ENCODE data around the gene GLB1L2.
"Not testable (repeated sequence)": the region's sequence is repeated elsewhere in the genome, so short reads cannot be mapped to it uniquely, and the experiment has no call there.

Gene GLB1L2

DNA sequence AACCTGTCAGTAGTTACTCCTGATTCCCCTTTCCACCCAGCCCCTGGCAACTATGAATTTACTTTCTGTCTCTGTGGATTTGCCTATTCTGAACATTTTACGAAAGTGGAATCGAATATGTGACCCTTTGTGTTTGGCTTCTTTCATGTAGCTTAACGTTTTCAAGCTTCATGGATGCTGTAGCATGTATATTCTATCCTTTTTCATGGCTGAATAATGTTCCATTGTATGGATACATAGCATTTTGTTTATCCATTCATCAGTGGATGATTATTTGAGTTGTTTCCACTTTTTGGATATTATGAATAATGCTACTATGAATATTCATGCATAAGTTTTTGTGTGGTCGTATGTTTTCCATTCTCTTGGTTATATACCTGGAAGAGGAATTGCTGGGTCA, 9.2 kb upstream of the GLB1L2 start:
- DNase-seq: no peak

DNA sequence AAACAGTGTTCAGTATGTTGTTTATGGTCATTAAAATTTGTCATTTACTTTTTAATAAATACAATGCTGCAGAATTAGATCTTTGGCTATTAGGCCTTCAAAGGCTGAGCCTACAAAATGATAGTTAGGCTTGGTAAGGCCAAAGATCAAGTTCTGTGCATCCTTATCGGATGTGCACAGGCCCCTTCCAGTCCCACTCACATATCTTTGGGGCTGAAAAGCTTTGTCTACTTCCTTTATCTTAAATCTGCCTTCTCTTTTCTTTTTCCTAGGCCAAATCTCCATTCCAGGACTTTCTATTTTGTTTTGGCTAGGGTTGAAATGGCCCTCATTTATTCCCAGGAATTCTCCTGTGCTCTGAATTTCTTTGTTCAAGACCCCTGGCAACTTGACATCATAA, 3.4 kb upstream of the GLB1L2 start:
- DNase-seq: no peak

DNA sequence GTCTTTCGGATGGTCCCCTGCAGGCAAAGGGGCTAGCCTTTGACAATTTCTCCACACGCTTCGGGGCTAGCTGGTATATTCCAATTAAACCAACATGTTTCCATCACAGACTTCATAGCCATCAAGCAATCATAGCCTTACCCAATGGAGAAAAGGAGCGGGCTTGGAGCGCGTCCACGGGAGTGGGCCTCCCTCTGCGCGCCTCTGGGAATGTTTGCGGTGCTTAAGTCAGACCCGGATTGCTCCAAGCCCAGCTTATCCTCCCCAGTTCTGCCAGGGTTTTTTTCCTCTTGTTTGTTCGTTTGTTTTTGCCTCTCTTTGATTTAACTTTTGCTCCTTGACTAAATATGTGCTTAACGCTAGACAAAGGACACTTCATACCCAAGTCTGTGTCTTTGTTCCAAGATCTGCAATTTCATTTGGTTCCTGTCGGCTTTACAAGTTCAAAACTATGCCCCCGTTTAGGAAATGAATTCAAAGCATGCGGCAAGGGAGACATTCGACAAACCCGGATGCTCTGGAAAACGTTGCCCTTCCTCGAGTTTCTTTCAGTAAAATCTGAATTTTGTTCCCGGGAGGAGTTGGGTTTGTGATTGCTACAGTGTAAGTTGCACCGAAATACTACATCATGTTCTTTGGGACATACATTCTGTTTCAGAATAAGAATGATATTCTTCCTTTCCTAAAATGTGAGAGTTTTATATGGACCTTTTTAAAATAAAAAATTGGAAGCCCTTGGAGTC, 1.0 kb upstream of the GLB1L2 start:
- no peak for DNase-seq

DNA sequence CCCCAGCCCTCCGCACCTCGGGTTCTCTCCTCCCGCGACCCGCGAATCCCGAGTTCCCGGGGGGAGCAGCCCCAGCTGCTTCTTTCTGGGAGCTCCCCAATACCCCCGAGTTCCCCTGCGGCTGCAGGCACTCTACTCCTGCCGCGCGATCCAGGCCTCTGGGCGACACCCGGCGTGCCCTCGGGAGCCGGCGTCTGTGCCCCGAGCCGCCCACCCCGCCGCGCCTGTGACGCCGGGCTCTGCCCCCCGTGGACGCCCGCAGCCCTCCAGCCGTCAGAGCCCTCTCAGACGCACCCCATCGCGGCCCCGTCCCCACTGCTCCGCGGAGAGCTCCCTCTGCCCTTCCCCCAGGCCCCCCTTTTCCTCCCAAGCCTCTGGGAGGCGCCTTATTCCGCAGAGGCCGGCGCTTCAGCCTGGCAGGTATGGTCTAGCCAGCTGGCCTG, 422 bp downstream of the GLB1L2 start:
- DNase-seq: no peak

DNA sequence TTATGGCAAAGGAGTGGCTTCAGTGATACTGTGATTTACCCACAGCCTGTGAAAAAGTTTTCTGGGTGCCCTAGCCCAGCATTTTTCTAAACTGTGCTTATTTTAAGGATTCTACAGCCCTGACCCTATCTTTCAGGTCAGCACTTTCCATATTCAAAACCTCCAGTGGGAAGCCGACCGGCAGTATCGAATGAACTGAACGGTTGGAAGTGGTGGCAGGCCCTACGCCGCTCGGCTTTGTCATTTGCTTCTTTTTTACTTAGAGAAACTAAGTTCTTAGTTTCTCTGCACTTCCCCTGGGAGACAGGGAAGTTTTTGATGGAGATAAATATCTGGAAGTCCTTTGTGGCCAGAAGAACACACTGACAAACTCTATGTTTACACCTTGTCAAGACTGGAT, 994 bp downstream of the GLB1L2 start:
- no peak for DNase-seq

DNA sequence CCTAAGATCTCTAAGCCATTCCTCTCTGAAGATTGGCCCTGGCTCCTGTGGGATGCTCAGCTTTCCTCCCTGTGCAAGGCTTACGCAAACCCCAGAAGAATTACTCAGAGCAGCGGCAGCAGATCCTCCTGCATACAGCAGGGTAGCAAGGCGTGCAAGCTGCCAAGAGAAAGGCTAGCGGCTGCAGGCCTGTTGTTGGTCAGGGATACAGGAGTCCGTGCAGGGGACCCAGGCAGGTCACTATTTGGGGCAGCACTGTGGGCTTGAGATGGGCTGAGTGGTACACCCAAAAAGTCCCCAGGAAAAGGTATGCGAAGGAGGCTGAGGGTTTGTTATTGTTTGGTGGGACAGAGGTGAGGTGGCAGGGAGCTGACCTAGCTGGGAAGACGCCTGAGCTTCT, 1.5 kb downstream of the GLB1L2 start:
- DNase-seq: no peak

DNA sequence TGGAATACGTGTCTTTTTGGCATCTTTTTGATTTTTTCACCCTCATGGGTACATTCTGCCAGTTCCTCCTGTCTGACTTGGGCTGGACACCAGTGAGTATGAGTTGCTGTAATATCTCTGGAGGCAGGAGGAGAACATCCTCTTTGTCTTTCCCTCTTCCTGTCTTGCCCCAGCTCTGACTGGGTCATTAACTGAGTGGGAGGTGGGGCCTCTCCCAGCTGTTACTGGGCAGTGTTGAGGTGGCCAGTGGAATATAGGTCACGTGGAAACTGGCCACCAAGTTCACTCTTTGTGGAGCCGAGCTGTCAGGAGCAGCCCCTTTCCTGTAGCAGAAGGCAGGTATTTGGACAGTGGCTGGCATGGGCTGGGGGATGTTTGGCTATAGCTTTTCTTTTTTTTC, 2.2 kb downstream of the GLB1L2 start:
- no peak for DNase-seq

DNA sequence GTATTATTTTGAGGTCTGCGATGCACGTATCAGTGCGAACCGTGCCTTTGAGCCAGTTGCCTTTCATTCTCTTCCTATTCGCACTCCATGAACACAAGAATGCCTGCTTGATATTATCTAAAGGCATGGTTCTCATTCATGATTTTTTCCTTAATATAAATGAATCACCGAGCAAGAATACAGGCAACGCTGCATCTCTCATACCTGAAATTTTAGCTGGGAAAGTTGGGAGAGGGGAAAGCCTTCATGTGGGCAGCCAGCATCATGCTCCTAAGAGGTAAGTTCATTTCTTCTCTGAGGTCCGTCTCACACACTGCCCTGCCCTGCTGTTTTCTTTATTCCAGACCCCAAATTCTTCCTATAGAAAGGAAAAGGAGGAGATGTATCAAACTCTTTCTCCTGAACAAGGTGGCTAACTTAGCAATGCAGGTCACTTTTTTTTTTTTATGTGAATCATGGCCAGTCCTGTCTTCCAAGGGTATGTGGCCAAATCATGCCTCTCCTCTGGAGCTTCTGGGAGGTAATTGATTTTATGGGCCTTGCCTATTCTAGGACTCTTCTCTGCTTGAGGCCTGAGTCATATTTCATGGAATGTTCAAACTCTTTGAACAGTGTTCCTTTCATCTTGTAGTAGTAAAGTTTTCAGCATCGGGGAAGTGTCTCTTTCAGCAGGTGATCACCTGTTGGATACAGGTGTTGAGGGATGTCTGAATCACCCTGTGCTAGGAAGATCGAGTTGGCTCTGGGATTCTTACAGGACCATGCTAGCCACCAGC, 3.2 kb downstream of the GLB1L2 start:
- no peak for DNase-seq

DNA sequence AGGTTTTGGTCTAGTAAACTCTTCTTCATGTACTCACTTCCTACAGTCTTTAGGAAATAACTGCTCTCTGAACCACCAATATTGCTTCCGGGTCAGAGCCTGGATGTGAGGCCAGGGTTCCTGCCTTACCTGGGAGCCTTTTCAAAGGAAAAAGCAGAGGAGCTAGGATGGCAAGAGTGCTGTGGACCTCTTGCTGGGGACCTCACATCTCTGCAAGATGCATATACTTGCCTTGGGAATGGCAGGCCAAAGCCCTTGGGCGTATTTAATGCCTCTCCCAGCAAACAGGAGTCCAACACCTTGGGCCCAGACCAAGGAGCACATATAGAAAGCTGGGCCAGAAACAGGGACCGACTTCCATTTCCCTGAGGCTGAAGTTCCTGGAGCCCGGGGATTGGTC, 5.3 kb downstream of the GLB1L2 start:
- no peak for DNase-seq

DNA sequence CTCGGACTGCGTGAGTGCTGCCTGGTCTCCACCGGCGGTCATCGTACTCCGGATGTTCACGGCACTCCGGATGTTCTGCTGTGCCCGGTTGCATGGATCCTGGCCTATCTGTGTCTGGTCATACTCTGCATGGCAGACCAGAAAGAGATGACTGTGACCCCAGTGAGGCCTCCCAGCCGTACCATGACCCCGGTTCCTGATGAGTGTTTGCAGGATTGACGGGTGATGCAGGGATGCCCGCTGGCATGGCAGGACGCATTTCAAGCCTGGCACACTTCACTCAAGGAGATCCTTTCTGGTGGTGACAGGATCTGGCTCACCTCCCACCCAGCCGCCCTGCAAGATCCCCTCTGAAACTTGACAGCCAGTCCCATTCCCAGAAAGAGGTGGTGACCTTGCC, 6.3 kb downstream of the GLB1L2 start:
- no peak for DNase-seq

DNA sequence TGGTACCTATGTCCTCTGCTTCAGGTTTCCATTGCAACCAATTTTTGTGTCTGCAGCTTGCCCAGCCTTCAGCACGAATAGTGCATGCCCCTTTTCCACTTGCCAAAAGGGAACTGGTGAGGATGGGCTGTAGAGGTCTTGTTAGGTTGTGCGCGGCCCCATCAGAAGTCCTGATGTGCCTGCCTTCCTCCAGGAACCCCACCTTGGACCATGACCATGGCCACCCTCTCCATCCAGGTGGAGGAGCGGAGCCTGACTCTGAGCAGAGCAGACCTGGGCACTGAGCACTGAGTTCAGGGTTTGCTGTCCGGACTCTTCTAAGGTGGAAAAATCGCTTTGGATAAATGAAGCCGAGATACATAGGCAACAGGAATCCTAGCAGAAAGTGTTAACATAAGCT, 6.9 kb downstream of the GLB1L2 start:
- DNase-seq: no peak

DNA sequence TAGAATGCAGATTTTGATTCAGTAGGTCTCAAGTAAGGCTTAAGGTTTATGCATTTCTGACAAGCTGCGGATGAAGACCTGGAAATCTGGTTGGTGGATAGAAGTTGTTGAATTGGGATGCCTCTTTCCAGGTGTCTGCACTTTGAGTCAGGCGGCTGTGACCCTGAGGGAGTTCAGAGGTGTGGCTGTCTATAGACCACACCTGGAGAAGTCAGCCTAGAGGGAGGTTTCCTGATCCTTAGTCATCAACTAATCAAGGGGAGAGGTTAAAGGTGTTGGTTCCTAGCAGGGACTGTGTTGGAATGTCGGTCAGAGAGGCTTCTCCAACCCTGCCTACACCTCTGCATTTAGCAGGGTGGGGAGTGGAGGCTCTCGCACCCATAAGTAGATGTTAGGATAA, 8.0 kb downstream of the GLB1L2 start:
- DNase-seq: no peak

DNA sequence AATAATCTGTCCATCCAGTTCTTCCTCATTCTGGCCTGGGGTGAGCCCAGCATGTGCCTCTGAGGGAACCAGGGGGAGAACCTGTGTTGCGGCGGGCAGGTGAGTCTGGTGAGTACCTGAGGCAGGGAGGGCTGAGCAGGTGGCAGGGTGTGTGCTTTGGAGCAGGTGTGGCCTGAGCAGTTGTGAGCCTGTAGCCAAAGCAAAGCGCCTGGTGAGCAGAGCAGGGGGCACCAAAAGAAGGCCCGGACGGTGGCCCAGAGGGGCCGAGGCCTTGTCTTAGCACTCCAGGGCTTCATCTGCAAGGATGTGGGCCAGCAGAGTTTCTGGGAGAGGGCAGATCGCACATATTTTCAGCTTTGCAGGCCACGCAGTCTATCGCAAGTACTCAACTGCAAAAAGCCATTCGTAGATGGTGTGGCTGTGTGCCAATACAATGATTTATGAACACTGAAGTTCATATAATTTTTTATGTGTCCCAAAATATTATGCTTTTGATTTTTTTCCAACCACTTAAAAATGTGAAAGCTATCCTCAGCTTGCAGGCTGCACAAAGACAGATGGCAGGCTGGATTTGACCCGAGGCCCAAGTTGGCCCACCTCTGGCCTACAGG, 8.7 kb downstream of the GLB1L2 start:
- no peak for DNase-seq

DNA sequence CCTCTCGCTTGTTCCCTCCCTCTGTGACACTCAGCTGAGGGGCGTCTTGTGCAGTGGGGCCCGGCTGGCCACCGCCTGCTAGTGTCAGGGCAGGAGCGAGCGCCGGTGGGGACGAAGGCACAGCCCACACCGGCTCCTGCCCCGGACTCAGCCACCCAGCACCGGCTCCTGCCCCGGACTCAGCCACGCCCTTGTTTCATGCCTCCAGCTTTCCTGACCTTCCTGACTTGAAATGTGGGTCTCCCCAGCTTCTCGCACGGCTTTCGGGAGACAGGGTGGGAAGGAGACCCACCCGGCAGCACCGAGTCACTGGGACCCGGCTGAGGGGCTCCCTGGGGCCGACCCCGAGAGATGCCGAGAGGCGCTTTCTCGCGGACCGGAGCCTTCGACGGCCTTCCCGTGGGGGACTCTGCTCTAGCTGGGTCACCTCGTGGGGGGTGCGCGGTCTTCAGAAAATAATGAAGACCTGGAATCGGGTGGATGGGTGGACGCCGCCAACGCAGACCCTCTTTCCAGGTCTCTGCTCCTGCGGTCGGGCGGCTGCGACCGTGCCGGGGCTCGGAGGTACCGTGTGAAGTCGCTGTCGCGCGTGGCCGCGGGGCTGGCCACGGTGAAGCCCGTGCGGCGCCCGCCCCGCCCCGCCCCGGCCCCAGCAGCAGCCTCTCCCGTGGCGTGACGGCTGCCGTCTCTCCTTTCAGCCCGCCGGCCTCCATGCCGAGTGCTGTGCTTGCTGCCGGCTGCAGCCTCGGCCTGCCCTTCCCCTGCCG, 10.2 kb downstream of the GLB1L2 start:
- DNase-seq: no peak

DNA sequence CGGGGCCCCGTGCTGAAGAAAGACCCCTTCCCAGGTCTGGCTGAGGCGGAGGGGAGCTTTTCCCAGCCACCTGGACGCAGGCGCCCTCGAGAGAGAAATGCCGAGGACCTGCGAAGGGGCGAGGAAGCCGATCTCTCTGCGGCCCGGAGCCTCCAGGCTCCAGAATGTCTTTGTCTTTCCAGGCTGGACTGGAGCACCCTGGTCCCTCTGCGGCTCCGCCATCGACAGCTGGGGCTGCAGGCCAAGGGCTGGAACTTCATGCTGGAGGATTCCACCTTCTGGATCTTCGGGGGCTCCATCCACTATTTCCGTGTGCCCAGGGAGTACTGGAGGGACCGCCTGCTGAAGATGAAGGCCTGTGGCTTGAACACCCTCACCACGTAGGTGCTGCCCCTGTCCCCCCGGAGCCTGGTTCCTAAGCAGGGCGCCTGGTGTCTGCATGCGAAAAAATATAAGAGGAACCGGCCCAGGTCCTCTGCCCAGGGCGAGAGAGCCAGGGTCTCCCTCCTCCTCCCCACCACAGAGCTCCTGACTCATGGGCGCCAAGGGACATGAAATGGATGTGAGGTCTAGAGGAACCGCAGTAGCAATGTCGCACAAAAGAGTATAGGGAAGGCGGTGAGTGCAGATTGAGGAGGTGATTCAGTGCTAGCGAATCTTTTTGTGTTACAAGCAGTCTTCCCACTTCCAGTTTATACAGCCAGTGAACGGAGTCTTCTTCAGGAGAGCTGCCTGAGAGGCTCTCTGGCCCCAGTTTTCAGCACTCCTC, 11.0 kb downstream of the GLB1L2 start:
- no peak for DNase-seq

DNA sequence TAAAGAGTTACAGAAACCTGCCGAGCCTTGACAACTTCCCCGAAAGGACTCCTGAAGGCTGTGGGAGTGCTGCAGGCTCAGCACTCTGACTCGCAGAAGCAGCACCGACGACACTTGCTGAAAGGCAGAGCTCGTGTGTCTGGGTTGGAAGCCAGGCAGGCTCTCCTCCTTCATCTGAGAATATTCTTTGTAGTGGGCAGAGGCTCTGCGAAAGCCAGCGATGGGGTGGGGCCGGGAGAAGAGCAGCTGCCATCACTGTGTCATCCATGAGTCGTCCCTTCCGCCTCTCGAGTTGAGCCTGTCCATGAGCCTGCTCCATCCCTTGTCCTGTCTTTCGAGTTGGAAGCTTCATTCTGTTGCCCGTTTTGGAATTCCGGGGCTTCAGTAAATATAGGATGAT, 11.9 kb downstream of the GLB1L2 start:
- no peak for DNase-seq

DNA sequence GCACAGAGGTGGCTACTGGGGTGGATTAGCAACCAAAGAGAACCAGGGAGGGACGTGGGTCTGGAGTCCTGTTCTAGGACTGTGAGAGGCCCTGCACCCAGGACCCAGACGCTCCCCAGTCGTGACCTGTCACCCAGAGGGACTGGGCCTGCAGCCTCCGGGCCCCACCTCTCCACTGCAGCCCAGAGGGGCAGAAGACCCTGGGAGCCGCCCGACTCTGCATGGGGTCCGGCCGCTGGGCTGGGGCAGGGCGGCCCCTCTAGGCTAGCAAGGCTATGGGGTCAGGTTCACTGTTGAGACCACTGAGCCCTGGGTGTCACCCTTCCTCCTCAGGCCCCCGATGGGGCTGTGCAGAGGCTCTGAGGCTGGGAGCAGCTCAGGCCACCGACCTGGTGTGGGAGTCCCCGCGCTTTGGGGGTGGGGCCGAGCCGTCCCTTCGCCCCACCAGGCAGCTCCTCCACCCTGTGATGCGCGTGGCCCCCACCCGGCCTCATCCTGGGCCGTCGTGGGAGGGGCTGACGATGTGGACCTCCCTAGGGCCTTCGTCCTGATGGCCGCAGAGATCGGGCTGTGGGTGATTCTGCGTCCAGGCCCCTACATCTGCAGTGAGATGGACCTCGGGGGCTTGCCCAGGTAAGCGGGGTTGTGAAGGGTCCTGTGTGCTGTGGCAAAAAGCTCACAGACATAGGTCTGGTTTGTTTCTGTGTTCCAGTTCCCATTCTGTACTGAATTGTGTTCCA, 12.9 kb downstream of the GLB1L2 start:
- DNase-seq: not testable (repeated sequence)

DNA sequence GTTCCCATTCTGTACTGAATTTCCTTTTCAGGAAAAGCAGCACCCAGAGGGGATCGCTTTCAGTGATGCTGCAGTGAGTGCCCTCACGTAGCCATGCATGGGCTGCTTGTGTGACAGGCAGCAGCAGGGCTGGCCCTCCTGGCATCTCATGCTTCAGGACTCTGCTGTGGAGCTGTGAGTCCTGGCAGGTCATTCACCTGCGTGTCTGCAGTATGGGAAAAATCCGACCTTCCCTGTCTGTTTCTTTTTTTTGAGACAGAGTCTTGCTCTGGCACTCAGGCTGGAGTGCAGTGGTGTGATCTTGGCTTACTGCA, 13.4 kb downstream of the GLB1L2 start:
- DNase-seq: no peak

DNA sequence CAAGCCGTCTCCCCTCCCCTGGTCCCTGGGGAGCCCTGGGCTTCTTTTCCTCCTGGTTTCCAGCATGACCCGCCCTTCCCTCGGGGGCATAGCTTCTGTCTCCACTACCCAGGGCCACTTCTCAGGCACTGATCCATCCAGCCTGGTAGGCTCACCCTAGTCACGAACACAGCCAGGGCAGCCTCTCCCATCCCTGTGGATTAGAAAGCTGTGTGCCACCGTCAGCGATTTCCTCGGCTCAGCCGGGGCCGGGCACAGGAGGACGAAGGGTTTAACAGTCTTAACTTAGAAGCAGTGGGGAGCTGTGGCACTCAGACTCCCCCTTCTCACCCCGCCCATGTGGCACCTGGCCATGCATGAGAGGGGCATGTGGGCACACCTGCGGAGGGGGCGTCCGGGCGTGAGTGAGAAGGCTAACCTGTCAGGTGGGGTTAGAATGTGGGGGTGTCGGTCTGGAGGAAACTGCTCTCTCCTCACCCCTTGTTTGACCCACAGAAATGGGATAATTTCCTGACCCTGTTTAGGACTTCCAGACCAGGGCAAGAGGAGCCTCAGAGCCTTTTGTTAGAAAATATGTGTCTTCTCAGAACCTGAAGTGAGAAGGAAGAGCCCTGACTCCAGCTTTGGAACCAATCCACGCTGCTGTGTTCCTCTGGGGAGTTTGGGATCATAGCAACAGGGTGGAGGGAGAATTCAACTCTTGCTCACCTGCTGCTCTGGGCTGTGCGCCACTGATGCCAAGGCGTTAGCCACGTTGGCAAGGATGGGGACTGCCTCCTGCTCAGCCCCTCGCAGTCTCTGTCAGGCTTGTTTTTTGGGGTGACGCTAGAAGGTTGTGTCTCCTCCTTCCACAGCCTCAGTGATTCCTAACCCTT, 14.6 kb downstream of the GLB1L2 start:
- no peak for DNase-seq

DNA sequence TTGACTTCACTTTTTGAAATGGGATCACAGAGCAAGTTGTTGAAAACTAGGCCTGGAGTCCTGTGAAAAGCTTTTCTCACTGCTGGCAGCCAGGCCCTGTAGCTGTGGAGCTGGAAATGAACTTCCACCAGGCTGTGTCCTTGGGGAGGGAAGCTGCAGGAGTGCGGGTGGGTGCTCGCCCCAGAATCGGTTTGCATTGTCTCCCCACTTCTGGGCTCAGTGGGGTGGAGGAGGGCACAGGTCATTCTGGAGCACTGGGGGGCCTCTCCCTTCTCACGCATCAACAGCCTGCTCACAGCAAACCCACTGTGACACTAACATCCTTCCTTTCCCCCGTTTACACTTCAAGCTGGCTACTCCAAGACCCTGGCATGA, 15.2 kb downstream of the GLB1L2 start:
- DNase-seq: no peak

DNA sequence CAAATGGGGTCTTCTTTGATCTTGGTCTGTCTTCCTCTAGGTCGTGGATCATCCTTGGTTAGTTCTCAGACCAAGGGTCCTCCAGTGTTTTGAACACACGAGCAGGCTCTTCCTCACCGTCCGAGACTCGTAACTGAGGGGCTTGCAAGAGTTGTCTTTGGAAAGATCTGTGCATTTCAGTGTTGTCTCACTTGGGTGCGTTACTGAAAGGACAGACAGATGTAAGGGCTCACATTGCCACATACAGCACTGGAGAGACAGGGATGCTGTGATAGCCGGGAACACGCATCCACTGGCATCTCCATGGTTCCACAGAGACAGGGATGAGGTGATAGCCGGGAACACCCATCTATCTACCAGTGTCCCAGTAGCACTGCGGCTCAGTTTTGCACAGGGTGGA, 15.7 kb downstream of the GLB1L2 start:
- DNase-seq: no peak

Measured in fibroblast of skin of abdomen (primary cell).